HT-29 (cell line): ENCODE measurements around the gene PAGR1. TPM values are rescaled to one million over a fixed set of nuclear protein-coding genes. Genes with fewer than 3 reads are reported as not detected.

Source experiments
- DNase-seq: peaks from one replicate; pipeline ENCODE4 v3.0.0-alpha.2; 2015; ENCODE audit warnings: low spot score
- total RNA-seq: library from RNA; depleted of rRNA; stranded (reverse); fragments of >200 nt; shearing (Covaris generic); gene quantifications from 2 replicates; pipeline ENCODE4 v1.2.3, GENCODE V29; 2014

Gene PAGR1
- total RNA-seq, 1 experiment from 2014 or later = 57.4 TPM

DNA sequence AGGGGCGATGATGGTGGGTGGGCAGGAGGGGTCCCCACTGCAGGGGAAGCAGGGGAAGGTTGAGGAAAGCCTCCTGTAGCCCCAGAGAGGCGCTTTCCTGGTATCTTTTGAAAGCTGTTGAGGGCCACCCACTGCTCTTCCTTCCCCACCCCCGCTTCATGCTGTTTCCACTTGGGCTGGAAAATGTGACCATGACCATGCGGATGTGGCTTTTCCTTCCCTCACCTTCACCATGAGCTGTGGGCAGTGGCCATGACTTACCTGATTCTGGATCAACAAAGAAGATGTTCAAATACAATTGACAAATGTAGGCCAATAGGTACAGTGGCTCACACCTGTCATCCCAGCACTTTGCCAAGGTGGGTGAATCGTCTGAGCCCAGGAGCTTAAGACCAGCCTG lies 18.1 kb downstream of the PAGR1 start:
- no peak for DNase-seq

DNA sequence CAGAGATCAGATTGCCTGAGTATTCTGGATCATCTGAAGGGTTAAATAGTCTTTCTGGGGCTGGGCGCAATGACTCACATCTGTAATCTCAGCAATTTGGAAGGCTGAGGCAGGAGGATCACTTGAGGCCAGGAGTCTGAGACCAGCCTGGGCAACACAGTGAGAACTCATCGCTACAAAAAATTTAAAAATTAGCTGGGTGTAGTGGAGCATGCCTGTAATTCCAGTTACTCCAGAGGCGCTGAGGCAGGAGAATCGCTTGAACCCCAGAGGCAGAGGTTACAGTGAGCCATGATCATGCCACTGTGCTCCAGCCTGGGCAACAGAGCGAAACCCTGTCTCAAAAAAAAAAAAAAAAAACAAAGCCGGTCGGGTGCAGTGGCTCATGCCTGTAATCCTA lies 20.0 kb downstream of the PAGR1 start:
- no peak for DNase-seq

DNA sequence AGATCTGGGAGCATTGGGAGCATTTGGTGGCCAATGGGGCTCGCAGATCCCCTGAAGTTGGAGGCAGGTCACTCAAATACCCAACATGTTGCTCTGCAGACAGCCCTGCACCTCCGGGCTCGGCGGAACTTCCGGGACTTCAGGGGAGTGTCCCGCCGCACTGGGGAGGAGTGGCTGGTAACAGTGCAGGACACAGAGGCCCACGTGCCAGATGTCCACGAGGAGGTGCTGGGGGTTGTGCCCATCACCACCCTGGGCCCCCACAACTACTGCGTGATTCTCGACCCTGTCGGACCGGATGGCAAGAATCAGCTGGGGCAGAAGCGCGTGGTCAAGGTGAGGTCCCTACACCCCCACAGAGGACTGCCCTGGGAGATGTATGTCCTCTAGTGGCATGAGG lies 20.7 kb downstream of the PAGR1 start:
- no peak for DNase-seq

DNA sequence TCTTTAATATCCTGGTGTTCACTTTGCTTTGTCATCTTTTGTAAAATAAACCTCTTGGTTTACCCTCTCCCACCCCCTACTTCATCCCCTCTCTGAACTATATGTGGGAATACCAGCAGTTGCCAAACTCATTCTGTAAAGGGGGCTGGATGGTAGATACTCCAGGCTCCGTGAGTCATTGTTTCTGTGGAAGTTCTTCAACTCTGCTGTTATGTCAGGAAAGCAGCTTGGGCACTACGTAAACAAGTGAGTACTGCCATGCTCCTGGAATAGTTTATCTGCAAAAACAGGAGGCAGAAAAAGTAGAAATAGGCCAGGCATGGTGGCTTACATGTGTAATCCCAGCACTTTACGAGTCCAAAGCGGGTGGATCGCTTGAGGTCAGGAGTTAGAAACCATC lies 21.9 kb downstream of the PAGR1 start:
- DNase-seq = no peak

DNA sequence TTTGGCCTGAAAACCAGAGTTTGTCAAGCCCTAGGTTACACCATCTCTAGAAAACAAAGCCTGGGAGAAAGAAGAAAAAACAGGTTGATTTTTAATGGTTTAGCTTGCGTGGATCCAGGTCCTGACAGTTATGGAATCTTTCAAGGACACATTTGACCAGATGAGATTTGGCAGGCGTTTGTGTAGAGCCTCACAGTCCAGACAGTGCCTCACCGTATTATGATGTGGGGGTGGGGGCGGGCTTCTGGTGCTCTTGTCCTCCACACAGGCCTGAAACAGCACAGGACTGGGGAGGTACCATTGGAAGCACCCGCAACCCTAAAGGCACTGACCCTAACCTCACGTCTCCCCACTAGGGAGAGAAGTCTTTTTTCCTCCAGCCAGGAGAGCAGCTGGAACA lies 23.9 kb downstream of the PAGR1 start:
- no peak for DNase-seq

DNA sequence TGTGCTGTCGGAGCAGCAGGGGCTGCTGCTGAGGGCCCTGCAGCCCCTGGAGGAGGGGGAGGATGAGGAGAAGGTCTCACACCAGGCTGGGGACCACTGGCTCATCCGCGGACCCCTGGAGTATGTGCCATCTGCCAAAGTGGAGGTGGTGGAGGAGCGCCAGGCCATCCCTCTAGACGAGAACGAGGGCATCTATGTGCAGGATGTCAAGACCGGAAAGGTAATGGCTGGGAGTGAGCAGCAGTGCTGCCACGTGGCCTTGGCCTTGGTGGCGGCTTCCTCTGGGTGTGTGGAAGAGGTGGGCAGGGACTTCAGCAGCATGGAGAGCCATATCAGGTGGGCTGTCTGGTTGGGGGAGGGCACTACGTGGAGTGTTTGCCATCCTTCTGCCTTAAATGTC lies 24.3 kb downstream of the PAGR1 start:
- DNase-seq = no peak

DNA sequence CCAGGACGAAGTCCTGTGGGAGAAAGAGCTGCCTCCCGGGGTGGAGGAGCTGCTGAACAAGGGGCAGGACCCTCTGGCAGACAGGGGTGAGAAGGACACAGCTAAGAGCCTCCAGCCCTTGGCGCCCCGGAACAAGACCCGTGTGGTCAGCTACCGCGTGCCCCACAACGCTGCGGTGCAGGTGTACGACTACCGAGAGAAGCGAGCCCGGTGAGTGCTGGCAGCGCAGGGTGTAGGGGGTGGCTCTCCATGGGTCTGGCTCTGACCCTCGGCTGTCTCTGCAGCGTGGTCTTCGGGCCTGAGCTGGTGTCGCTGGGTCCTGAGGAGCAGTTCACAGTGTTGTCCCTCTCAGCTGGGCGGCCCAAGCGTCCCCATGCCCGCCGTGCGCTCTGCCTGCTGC lies 25.7 kb downstream of the PAGR1 start:
- DNase-seq = no peak

DNA sequence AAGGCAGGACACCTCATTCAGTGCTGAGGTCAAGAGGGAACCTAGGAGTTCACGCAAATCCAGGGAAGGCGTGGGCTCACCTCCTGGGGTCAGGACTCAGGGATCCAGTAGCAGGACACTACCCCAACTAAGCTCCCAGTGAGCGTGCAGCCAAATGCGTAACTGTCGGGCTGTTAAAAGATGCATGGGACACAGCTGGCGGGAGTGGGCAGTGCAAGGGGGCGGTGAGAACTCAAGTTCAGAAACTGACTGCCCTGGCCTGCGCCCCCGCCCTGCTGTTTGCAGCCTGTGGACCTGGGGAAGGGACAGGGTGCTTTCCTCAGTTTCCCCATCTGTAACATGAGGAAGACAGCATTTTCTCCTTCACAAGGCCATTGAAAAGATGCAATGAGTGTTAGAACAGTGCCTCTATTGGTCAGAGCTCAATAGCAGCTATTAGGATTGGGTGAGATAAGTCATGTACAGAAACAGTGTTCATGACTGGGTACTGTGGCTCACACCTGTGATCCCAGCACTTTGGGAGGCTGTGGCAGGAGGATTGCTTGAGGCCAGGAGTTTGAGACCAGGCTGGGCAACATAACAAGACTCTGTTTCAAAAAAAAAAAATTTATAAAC lies 26.9 kb downstream of the PAGR1 start:
- DNase-seq = no peak

DNA sequence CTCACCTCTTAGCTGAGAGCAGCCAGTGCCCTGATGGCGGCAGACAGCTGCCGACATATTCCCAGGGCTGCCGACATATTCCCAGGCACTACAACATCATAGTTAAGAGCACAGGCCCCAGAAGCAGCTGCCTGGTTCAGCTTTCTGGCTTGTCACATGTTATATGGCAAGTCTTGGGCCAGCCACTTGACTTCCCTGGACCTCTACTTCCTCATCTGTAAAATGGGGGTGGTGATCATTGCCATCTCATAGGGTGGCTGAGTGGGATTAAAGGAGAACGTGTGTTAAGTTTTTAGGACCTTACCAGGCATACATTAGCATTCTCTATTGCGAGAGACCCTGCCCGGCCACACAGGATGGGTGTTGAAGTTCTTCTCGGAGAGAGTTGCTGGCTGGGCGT lies 28.0 kb downstream of the PAGR1 start:
- DNase-seq = no peak

DNA sequence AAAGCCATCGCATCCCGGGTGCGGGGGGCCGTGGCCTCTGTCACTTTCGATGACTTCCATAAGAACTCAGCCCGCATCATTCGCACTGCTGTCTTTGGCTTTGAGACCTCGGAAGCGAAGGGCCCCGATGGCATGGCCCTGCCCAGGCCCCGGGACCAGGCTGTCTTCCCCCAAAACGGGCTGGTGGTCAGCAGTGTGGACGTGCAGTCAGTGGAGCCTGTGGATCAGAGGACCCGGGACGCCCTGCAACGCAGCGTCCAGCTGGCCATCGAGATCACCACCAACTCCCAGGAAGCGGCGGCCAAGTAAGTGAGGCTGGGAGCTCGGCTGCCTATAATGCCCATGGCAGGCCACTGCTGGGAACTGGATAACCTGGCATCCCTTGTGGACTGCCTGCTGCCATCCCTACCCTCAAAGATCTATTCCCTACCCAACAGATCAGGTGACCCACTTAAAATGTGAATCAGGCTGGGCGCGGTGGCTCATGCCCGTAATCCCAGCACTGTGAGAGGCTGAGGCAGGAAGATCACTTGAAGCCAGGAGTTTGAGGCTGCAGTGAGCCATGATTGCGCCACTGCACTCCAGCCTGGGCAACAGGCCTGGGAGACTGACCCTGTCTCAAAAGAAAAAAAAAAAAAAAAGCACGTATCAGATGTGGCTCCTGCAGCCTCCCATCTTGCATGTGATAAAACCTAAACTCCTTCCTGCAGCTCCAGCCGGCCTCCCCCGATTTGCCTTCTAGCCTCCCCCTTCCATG lies 28.8 kb downstream of the PAGR1 start:
- DNase-seq = no peak

DNA sequence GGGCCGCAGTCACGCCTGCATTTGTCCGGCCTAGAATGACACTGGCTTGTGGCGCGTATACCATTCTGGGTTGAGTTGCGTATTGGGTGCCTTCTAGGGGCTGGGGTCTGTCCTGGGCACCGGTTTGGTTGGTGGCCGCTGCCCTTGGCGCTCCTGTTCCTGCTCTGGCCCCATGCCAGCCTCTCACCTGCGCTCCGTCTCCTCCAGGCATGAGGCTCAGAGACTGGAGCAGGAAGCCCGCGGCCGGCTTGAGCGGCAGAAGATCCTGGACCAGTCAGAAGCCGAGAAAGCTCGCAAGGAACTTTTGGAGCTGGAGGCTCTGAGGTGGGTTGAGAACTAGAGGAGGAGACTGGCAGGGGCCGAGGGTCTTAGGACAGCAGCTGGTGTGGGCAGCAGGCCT lies 29.7 kb downstream of the PAGR1 start:
- no peak for DNase-seq

DNA sequence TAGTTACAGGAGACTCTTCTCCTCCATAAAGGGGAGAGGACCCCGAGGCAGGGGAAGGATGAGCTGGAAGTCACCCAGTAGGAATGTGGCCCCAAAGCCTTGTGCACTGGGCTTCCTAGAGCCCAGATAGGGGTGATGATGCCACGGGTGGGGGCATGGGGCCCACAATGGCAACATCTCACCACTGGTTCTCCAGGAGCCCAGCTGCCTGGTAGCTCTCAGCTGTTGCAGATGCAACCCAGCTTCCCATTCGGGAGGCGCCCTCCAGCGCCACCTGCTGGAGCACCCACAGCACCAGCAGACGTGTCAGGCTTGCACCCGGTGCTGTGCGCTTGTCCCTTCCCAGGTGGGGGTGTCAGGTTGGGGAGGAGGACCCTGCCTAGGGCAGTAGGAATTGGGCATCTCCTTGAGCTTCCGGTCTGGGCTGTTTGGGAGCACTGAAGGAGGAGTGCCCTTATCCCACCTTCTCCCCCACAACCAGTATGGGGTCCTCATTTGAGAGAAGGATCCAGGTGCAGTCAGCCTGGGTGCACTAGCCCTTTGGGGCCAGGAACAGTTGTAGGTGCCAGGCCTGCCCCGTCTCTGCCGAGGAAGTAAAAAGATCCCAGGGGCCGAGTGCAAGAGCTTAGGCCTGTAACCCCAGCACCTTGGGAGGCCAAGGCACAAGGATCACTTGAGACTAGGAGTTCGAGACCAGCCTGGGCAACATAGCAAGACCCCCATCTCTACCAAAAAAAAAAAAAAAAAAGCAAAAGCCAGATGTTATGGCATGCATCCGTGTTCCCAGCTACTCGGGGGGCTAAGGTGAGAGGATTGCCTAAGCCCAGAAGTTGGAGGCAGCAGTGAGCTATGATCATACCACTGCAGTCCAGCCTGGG lies 32.7 kb downstream of the PAGR1 start:
- DNase-seq = peak; percentile 87

DNA sequence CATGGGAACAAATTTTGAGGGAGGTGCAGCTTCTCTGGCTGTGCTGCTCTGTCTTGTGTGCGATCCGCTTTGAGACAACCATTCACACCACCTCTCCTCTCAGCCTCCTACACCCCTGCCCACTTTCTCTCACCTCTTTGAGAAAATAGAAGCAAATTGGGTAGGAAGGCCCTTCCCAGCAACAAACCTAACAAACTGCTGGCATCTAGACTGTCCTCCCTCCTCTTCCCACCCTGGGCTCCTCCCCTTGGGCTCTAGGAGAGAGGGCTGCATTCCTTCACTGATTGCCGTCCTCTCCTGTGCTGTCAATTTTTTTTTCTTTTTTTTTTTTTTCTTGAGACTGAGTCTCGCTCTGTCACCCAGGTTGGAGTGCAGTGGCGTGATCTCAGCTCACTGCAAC lies 33.6 kb downstream of the PAGR1 start:
- no peak for DNase-seq

DNA sequence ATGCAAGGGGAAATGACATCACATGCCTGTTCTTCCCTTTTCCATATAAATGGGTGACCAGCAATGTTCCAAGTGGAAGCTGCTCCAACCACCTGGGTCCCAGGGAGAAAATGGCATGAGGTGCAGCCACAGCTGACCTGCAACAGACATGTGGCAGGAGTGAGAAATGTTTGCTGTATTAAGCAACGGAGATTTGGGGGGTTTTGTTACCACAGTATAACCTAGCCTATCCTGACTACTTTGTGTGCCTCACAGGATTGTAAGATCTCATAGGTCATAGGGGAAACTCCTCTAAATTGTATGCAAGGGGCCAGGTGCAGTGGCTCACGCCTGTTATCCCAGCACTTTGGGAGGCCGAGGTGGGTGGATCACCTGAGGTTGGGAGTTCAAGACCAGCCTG lies 35.0 kb downstream of the PAGR1 start:
- no peak for DNase-seq

DNA sequence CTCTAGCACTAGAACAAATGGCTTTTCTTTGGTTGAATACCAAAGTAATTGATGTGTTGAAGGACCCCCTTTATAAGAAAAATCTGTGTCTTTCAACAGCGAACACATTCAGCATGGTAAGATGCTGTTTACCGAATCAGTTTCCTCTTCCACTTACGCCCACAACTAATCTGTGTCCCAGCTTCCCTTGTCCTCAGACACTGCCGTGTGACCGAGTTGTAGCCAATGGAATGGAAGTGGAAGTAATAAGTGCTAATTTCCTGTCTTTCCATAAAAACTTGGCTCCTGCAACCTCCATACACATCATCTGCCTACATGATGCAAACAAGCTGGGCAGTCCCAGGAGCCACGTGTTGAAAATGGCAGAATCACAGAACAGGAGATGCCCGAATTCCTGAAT lies 36.7 kb downstream of the PAGR1 start:
- DNase-seq = no peak

DNA sequence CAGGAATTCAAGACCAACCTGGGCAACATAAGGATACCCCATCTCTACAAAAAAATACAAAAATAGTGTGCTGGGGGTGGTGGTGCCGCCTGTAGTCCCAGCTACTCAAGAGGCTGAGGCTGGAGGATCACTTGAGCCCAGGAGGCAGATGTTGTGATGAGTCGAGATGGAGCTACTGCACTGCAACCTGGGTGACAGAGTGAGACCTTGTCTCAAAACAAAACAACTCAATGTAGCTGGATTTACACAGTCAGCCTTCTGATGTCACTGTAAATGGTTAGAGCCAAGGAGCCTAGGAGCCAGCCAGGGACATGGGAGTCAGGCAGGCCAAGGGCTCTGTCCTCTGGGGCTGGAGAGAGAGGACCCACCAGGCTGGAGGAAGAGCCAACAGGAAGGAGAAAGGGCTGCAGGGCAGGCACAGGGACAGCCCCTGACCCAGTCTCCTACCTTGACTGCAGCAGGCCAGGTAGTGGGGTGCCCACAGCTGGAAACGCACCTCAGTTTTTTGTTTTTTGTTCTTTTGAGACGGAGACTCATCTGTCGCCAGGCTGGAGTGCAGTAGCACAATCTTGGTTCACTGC lies 38.7 kb downstream of the PAGR1 start:
- no peak for DNase-seq

DNA sequence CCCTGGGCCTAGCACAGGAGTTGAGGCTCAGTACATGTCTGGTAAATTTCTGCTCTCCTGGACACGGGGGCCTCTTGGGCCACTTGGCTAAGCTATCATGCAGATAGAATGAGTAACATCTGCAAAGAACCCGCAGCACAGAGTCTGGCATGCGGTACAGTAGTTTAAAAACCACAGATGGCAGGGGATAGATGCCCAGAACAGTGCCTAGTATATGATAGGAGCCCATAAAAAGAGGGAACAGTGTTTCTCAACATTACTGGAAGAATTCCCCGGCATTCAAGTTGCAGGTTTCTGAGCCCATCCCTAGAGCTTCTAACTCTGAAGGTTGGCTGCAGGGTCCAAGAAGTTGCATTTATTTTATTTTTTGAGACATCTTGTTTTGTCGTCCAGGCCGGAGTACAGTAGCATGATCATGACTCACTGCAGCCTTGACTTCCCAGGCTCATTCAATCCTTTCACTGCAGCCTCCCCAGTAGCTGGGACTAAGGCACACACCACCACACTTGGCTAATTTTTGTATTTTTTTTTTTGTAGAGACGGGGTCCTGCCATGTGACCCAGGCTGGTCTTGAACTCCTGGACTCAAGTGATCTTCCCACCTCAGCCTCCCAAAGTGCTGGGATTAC lies 41.3 kb downstream of the PAGR1 start:
- DNase-seq = no peak

DNA sequence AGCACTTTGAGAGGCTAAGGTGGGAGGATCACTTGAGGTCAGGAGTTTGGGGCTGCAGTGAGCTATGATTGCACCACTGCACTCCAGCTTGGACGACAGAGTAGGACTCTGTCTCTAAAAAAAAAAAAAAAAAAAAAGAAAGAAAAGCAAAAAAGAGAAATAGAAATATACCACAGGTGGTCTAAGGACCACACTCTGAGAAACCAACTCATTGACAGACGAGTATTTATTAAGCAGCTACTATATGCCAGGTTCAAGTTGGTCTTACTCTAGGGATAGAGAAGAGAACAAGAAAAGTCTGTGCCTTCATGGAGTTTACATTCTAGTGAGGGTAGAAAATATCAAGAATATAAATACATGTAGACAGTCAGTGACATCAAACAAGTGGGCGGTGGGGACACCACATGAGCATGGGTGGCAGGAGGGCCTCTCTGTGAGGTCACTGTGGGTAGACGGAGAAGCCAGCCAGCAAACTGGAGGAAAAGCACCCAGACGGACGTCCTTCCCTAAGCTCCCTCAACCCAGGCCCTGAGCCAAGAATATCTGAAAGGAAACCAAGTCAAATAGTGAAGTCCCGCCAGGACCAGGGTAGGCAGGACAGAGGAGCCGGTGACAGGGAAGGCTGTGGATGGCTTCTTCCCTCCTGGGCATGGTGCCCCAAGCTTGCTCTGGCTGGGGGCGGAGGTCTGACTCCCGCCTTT lies 42.3 kb downstream of the PAGR1 start:
- DNase-seq = no peak

DNA sequence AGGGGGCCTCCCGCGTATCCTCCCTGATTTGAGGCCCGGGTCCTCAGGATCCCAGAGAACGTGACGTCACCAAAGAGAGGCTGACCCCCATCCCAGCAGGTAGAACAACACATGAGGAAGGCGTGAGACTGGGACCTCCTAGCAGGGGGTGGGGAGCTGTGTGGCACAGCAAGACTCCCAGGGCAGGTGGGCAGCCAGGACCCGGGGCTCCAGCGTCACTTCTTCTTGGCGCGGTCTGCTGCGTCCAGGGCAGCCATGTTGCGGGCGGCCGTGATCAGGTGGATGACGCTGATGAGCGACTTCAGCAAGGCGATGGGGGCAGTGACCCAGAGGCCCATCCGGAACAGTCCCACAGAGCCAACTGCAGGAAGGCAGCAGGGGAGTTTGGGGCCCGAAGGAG lies 43.0 kb downstream of the PAGR1 start:
- no peak for DNase-seq

DNA sequence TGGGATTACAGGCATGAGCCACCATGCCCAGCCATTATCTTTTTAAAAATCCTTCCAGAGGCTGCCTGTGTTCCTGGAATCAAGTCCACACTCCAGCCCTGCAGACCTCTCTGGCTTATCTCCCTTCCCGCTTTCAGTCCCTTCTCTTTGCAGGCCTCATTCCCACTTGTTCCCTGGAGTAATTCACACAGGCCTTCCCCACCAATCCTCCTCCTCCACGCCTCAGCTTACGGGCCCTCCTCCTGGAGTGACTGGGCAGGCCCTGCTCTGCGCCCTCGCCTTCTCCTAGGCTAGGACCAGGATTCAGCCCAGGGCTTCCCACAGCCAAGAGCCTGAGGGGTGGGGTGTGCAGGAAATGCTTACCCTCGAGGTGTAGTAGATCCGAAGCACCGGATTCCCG lies 44.3 kb downstream of the PAGR1 start:
- no peak for DNase-seq

DNA sequence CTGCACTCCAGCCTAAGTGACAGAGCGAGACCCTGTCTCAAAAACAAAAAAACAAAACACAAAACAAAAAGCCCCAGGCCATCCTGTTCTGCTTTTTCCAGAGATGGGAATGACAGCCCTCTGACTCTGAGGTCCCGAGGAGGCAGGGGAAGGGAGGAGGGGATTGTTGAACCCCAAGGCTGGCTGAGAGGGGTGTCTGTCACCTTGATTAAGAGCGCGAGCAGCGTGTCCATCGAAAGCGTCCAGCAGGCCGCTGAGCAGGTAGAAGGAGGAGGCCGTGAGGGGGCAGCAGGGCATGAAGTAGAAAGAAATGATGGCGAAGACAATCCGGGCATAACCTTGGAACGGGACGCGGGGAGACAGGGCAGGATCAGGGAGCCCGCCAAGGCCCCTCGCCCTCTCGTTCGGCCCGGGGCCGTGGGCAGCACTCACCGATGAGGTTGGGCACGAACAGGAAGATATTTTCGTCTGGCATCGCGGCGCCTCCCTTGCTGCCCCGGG lies 46.5 kb downstream of the PAGR1 start:
- peak; percentile 49 for DNase-seq
